Rectal smooth muscle tissue (tissue), 1 donor: ENCODE measurements around the gene MEGF11.
A peak's percentile ranks its signal among the peaks of the same experiment; 100 is the strongest.
"Not testable (repeated sequence)": the region's sequence is repeated elsewhere in the genome, so short reads cannot be mapped to it uniquely, and the experiment has no call there.

Experiments used
- H3K27ac ChIP-seq: one replicate; pipeline ENCODE4 v1.7.0; 2013; ENCODE audit warnings: low read depth, low read length, inconsistent platforms
- H3K27me3 ChIP-seq: one replicate; pipeline ENCODE4 v1.7.0; 2013; ENCODE audit warnings: low read length; ENCODE audit not compliant: control insufficient read depth, insufficient read depth
- H3K36me3 ChIP-seq: one replicate; pipeline ENCODE4 v1.7.0; 2013; ENCODE audit warnings: low read length; ENCODE audit not compliant: control insufficient read depth, insufficient read depth
- H3K4me1 ChIP-seq: one replicate; pipeline ENCODE4 v1.7.0; 2013; ENCODE audit warnings: low read length; ENCODE audit not compliant: control insufficient read depth, insufficient read depth
- H3K4me3 ChIP-seq: one replicate; pipeline ENCODE4 v1.7.0; 2013; ENCODE audit warnings: low read length
- H3K9ac ChIP-seq: one replicate; pipeline ENCODE4 v1.7.0; 2013; ENCODE audit warnings: low read length

Gene MEGF11

DNA sequence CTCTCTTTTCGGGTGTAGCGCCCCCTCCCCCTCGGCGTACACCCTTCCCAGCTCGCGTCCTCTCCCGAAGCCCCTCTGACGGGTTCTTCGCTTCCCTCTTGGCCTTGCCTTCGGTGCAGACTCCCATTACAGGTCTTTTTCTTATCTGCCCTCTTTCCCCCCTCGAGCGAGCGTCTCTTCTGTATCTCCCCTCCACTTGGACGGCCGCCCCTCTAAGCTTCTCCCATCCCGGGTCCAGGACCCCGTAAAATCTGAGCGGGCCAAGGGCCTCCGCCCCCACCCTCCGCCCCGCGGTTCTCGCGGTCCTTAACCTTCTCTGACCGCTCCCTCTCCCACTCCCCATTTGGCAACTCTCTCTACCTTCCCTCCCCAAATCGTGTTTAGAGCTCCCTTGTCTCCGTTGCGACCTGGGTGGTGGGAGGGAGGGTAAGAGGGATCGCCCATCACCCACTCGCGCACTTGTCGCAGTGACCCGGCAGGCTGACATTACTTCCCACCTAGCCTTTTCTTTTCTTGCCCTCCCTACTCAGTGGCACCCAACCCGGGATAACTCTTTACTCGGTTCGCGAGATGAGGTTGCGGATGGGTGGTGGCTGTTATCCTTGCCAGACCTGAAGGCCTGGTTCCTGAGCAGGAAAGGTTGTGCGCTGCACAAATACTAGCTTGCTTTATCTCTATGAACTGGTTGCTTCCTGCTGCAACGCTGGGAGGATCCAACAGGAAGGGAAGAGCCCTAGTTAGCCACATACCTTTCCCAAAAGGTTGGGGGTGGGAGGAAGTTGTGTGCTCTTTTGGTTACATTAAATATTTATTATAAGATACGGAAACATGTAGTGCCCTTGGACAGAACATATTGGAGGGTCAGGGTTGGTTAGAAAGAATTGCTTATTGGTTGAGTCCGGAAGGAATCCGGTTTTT lies 383.3 kb downstream of the MEGF11 start:
- Histone ChIP-seq H3K27ac (peak overlapping the region; percentile 99), H3K9ac (peak overlapping the region; percentile 80), H3K4me1 (peaks cover 7% of the 10 kb centered on the region), H3K36me3 (no peaks in the 10 kb centered on the region), H3K27me3 (no peaks in the 10 kb centered on the region), H3K4me3 (peak overlapping the region; percentile 86)

DNA sequence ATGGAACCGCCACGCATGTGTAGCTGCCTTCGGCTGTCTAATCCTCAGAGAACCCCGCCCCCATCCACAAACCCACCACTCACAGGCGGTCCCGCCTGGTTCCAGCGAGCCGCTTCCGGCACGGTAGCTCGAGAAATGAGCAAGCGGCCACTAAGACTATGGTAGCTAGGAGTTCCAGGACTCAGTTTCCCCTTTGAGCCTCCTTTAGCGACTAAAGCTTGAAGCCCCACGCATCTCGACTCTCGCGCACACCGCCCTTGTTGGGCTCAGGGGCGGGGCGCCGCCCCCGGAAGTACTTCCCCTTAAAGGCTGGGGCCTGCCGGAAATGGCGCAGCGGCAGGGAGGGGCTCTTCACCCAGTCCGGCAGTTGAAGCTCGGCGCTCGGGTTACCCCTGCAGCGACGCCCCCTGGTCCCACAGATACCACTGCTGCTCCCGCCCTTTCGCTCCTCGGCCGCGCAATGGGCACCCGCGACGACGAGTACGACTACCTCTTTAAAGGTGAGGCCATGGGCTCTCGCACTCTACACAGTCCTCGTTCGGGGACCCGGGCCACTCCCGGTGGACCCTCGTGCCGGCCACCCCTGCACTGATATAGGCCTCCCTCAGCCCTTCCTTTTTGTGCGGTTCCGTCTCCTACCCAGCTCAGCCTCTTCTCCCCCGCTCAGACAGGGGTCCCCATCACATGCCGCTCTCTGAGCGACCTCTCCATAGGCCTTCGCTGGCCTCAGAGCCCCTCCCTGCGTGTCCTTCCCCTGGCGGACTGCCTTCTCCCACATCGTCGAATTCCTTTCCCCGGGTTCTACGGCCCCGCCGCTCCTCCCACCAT lies 384.2 kb downstream of the MEGF11 start, which contains the start of gene RAB11A:
Gene RAB11A (plus strand): TSS at position 366 of the 828 bp plus-strand sequence. CDS start 95 bp downstream, at position 461.
- Histone ChIP-seq H3K27me3 (no peaks in the 10 kb centered on the region), H3K9ac (peak within 1 kb of the TSS; percentile 80), H3K4me3 (peak within 1 kb of the TSS; percentile 86), H3K36me3 (no peaks in the 10 kb centered on the region), H3K4me1 (peaks cover 7% of the 10 kb centered on the region), H3K27ac (peak within 1 kb of the TSS; percentile 99)

GRCh38 chr15:65868546-65869125 lies 384.9 kb downstream of the MEGF11 start:
- Histone ChIP-seq H3K4me3 (peak overlapping the region; percentile 86), H3K27ac (peak overlapping the region; percentile 99), H3K9ac (no peak overlapping the region), H3K4me1 (peaks cover 7% of the 10 kb centered on the region), H3K27me3 (no peaks in the 10 kb centered on the region), H3K36me3 (no peaks in the 10 kb centered on the region)

GRCh38 chr15:65867933-65868332 lies 385.6 kb downstream of the MEGF11 start:
- H3K36me3 ChIP-seq, H3K27ac ChIP-seq, H3K9ac ChIP-seq, H3K4me1 ChIP-seq, H3K4me3 ChIP-seq, H3K27me3 ChIP-seq: not testable (repeated sequence)

- Histone ChIP-seq H3K27me3 (no peaks in the 10 kb centered on the region), H3K9ac (no peak overlapping the region)
Measured at GRCh38 chr15:65867244-65867643, 386.3 kb downstream of the MEGF11 start.

GRCh38 chr15:65863106-65863505 lies 390.4 kb downstream of the MEGF11 start:
- no peak overlapping the region for H3K9ac ChIP-seq
- no peaks in the 10 kb centered on the region for H3K4me1 ChIP-seq
- no peak overlapping the region for H3K27ac ChIP-seq
- H3K4me3 ChIP-seq: no peak overlapping the region
- no peaks in the 10 kb centered on the region for H3K27me3 ChIP-seq
- H3K36me3 ChIP-seq: no peaks in the 10 kb centered on the region

More at GRCh38 chr15:65867244-65867643, 386.3 kb downstream of the MEGF11 start:
- H3K4me1 ChIP-seq: peaks cover 7% of the 10 kb centered on the region
- no peak overlapping the region for H3K27ac ChIP-seq
- H3K4me3 ChIP-seq: no peak overlapping the region
- H3K36me3 ChIP-seq: no peaks in the 10 kb centered on the region

DNA sequence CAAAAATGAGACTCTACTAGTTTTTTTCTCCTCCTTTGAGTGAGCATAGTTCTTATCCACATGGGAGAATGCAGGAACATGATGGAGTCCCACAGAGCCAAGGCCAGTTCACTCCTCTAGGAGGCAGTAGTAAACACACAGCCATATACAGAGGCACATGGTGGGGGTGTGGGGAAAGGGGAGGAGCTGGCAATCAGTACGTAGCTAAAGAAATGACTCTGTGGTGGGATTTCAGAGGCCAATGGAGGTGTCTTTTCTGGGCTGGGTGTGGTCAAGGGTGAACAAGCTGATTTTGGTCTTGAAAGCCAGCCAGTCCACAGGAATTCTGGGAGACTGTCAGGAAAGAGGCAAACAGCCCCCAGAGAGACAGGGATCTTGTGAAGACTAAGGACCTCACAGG lies 390.9 kb downstream of the MEGF11 start:
- Histone ChIP-seq H3K9ac (no peak overlapping the region), H3K27me3 (no peaks in the 10 kb centered on the region), H3K4me1 (no peaks in the 10 kb centered on the region), H3K27ac (no peak overlapping the region), H3K36me3 (no peaks in the 10 kb centered on the region), H3K4me3 (no peak overlapping the region)

DNA sequence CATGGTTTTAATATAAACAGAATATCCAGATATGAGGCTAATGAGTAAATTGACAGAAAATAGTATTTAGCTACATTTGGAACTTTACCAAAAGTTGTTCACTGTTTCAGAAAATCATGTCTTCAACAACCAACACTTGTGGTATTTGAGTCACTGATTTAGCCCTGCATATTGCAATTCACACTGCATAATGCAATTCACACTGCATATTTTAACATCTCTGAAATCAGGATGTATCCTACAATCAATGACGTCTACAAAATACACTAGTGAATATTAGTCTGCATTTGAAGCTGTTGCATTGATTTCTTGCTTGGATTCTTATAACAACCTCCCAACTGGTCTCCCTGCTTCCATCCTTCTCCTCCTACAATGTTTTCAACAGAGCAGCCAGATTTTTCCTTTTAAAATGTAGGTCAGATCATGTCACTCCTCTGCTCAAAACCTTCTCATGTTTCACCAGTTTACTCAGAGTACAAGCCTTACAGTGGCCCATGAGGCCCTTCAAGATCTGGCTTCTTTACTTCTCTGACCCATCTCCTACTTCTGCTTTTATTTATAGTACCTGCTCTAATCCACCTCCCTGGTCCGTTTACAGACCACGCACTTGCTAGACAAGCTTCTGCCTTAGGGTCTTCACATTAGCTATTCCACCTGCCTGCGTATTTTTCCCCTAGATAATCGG lies 395.7 kb downstream of the MEGF11 start:
- Histone ChIP-seq H3K27ac (no peak overlapping the region), H3K9ac (no peak overlapping the region), H3K36me3 (no peaks in the 10 kb centered on the region), H3K27me3 (no peaks in the 10 kb centered on the region), H3K4me1 (no peaks in the 10 kb centered on the region), H3K4me3 (no peak overlapping the region)

GRCh38 chr15:65856821-65857455 lies 396.6 kb downstream of the MEGF11 start:
- Histone ChIP-seq H3K27ac (no peak overlapping the region), H3K27me3 (no peaks in the 10 kb centered on the region), H3K4me1 (no peaks in the 10 kb centered on the region), H3K9ac (no peak overlapping the region), H3K4me3 (no peak overlapping the region), H3K36me3 (no peaks in the 10 kb centered on the region)

DNA sequence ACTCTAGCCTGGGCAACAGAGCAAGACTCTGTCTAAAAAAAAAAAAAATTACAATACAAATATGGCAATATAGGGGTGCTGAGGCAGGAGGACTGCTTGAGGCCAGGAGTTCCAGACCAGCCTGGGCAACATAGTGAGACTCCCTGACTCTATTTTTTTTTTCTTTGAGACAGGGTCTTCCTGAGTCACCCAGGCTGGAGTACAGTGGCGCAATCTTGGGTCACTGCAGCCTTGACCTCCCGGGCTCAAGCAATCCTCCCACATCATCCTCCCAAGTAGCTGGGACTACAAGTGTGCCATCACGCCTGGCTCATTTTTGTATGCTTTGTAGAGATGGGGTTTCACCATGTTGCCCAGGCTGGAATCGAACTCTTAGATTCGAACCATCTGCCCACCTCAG lies 401.6 kb downstream of the MEGF11 start:
- Histone ChIP-seq H3K27ac (no peak overlapping the region), H3K9ac (no peak overlapping the region), H3K36me3 (no peaks in the 10 kb centered on the region), H3K4me1 (no peaks in the 10 kb centered on the region), H3K4me3 (no peak overlapping the region), H3K27me3 (no peaks in the 10 kb centered on the region)

DNA sequence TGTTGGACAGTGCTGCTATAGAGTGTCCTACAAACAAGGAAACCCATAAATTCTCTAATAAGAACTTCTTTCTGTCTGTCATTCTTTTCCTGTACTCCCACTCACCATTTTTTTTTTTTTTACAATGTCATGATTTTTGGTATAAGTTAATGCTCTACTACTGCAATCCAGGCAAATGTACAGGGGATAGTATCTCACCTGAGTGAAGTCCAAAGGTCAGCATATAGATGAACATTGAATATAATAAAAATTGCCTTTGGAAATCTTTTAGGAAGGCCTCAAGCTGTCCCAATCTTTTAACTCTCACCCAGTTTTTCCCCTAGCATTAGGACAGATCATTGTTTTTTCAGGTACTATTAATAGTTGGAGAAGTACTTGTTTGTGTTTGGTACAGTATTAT lies 405.6 kb downstream of the MEGF11 start:
- Histone ChIP-seq H3K9ac (no peak overlapping the region), H3K4me3 (no peak overlapping the region), H3K27ac (no peak overlapping the region), H3K27me3 (no peaks in the 10 kb centered on the region), H3K4me1 (no peaks in the 10 kb centered on the region), H3K36me3 (no peaks in the 10 kb centered on the region)
